MCF 10A (cell line): ENCODE measurements around the gene PGAP6. TPM values are rescaled to one million over a fixed set of nuclear protein-coding genes. Genes with fewer than 3 reads are reported as not detected.
A peak's percentile ranks its signal among the peaks of the same experiment; 100 is the strongest.
"Not testable (repeated sequence)": the region's sequence is repeated elsewhere in the genome, so short reads cannot be mapped to it uniquely, and the experiment has no call there.

Experiments
- BruUV-seq: library from RNA; stranded (reverse); fragments of 400-500 nt; replicated peaks from 2 replicates; lab custom pipeline; 2021; lab: Mats Ljungman, UMichigan
- CTCF ChIA-PET: fragments of 300-600 bp; sonication (Branson Sonifier 250); formaldehyde crosslinking; extraction: SDS; loops from one replicate; lab custom pipeline; 2021; ENCODE audit warnings: antibody characterized with exemption, inconsistent platforms; lab: Yijun Ruan, JAX
- POLR2A ChIA-PET: fragments of 300-600, 350-650 bp; sonication (Branson Sonifier 250); formaldehyde crosslinking; extraction: SDS; loops from one replicate; lab custom pipeline; 2020; ENCODE audit warnings: antibody characterized with exemption, inconsistent platforms; lab: Yijun Ruan, JAX
- DNase-seq: peaks from one replicate; pipeline ENCODE4 v3.0.0-alpha.2; 2018; ENCODE audit not compliant: unreplicated experiment
- H3K27ac Mint-ChIP-seq: one replicate; pipeline ENCODE4 v1.8.0; 2022; ENCODE audit warnings: mild to moderate bottlenecking, low read depth, mixed read lengths; ENCODE audit not compliant: unreplicated experiment
- H3K27me3 Mint-ChIP-seq: one replicate; pipeline ENCODE4 v1.8.0; 2022; ENCODE audit warnings: mixed read lengths; ENCODE audit not compliant: insufficient read depth, unreplicated experiment
- H3K36me3 Mint-ChIP-seq: one replicate; pipeline ENCODE4 v1.8.0; 2022; ENCODE audit warnings: mild to moderate bottlenecking, moderate library complexity, mixed read lengths; ENCODE audit not compliant: insufficient read depth, unreplicated experiment
- H3K4me1 Mint-ChIP-seq: one replicate; pipeline ENCODE4 v1.8.0; 2022; ENCODE audit warnings: mixed read lengths; ENCODE audit not compliant: insufficient read depth, unreplicated experiment
- H3K4me3 Mint-ChIP-seq: one replicate; pipeline ENCODE4 v1.8.0; 2022; ENCODE audit warnings: mild to moderate bottlenecking, moderate library complexity, mixed read lengths; ENCODE audit not compliant: unreplicated experiment
- H3K9me3 Mint-ChIP-seq: one replicate; pipeline ENCODE4 v1.8.0; 2022; ENCODE audit warnings: mixed read lengths; ENCODE audit not compliant: unreplicated experiment
- intact Hi-C: fragments of 100-400 bp; cut with micrococcal nuclease; formaldehyde crosslinking; loops from 2 replicates; pipeline ENCODE4 v1.14.1; 2022
- total RNA-seq: library from RNA; stranded (reverse); gene quantifications from 2 replicates; pipeline ENCODE4 v1.2.3, GENCODE V29; 2022
- TF ChIP-seq, protein P1 (sequence below): fragments of 200-600 bp; IDR thresholded peaks from one replicate; pipeline ENCODE4 v1.8.0; 2022; ENCODE audit warnings: antibody characterized with exemption, mild to moderate bottlenecking; ENCODE audit not compliant: unreplicated experiment

PGAP6 gene
- total RNA-seq, 1 experiment from 2014 or later = 18.3 TPM

DNA sequence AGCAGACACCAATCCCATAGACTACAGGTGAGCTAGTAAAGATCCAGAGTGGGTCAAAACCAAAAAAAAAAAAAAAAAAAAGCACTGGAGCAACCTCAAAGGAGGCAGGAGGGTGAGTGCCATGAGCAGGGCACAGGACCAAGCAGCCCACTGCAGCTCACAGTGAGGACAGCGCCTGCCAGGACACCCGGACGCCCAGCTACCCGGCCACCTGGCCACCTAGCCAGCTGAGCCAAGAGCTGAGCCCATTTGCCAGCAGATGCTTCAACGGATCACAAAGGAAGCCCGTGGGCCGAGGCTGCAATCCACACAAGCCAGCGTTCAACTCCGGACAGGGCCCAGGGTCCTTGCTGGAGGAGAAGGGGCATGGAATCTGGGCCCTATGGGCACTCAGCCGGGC lies 44.3 kb downstream of the PGAP6 start:
- Mint-ChIP-seq H3K4me1 (peaks cover 15% of the 10 kb centered on the region), H3K9me3 (no peaks in the 10 kb centered on the region), H3K27me3 (no peaks in the 10 kb centered on the region), H3K36me3 (peaks cover 16% of the 10 kb centered on the region), H3K4me3 (no peak overlapping the region), H3K27ac (no peak overlapping the region)
- intact Hi-C loops = no loop called here
- no TSS peak for BruUV-seq
- ChIA-PET CTCF (interaction anchor here (0.6 to 1.3 kb wide), 2 partner anchors 23 to 24 kb away, joined by 3 read pairs; no protein-coding TSS in a partner anchor), POLR2A (interaction anchor here (0.9 to 1.2 kb wide), 2 partner anchors 14 to 17 kb away, joined by 3 read pairs; no protein-coding TSS in a partner anchor)
- DNase-seq = no peak
- TF ChIP-seq, protein P1, sequence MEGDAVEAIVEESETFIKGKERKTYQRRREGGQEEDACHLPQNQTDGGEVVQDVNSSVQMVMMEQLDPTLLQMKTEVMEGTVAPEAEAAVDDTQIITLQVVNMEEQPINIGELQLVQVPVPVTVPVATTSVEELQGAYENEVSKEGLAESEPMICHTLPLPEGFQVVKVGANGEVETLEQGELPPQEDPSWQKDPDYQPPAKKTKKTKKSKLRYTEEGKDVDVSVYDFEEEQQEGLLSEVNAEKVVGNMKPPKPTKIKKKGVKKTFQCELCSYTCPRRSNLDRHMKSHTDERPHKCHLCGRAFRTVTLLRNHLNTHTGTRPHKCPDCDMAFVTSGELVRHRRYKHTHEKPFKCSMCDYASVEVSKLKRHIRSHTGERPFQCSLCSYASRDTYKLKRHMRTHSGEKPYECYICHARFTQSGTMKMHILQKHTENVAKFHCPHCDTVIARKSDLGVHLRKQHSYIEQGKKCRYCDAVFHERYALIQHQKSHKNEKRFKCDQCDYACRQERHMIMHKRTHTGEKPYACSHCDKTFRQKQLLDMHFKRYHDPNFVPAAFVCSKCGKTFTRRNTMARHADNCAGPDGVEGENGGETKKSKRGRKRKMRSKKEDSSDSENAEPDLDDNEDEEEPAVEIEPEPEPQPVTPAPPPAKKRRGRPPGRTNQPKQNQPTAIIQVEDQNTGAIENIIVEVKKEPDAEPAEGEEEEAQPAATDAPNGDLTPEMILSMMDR = no peak

DNA sequence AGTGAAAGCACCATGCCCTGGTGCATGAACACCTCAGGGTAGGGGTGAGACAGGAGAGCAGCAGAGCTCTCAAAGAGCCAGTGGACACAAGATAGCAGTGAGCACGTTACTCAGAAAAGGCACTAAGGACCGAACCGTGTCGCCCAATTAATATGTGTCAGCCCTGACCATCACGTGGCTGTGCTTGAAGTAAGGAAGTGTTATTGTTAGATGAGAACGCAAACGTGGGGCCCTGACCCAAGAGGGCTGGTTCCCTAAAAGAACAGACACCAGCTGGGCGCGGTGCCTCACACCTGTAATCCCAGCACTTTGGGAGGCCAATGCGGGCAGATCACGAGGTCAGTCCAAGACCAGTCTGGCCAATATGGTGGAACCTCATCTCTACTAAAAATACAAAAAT lies 45.5 kb downstream of the PGAP6 start:
- TF ChIP-seq, protein P1 = no peak
- no peaks in the 10 kb centered on the region for H3K27me3 Mint-ChIP-seq
- DNase-seq = no peak
- H3K9me3 Mint-ChIP-seq = no peaks in the 10 kb centered on the region
- peak overlapping the region; percentile 54 for H3K27ac Mint-ChIP-seq
- H3K4me3 Mint-ChIP-seq = no peak overlapping the region
- peaks cover 15% of the 10 kb centered on the region for H3K4me1 Mint-ChIP-seq
- CTCF ChIA-PET = interaction anchor here (1.4 kb wide), 1 partner anchor 26 kb away, joined by 4 read pairs; no protein-coding TSS in a partner anchor
- intact Hi-C loops = no loop called here
- POLR2A ChIA-PET = no interaction called here
- BruUV-seq = no TSS peak
- peaks cover 15% of the 10 kb centered on the region for H3K36me3 Mint-ChIP-seq

DNA sequence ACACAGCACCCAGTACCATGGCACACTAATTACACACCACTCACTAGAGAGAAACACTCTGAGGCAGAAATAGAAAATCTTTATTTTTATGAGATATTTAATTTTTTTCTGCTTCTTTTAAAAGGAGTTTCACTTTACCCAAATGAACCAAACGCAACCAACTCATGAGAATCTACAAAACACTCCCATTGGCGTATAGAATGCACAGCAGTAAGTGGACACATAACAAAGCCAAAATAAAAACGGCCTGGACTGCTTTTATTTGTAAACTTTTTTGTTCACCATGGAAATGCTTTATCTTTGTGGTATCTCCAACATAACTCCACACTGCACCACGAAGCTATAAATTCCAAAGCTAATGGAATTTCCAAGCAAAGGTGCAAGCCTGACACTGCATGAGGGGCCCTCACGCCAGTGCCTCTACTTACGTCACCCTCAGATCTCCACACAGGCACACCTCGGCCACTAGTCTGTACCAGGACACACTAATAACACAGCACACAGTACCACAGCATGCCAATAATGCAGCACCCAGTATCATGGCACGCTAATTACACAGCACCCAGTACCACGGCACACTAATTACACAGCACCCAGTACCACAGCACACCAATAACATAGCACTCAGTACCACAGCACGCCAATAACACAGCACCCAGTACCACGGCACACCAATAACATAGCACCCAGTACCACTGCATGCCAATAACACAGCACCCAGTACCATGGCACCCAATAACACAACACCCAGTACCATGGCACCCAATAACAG lies 46.7 kb downstream of the PGAP6 start:
- Mint-ChIP-seq H3K4me1 (peaks cover 13% of the 10 kb centered on the region), H3K36me3 (peaks cover 22% of the 10 kb centered on the region)
- CTCF ChIA-PET = interaction anchor here (0.6 to 1.4 kb wide), 3 partner anchors 27 to 238 kb away, joined by 3 to 4 read pairs (median 4); no protein-coding TSS in a partner anchor
- BruUV-seq, H3K9me3 Mint-ChIP-seq, POLR2A ChIA-PET, DNase-seq, intact Hi-C loops, H3K27ac Mint-ChIP-seq, H3K27me3 Mint-ChIP-seq, H3K4me3 Mint-ChIP-seq: not testable (repeated sequence)

DNA sequence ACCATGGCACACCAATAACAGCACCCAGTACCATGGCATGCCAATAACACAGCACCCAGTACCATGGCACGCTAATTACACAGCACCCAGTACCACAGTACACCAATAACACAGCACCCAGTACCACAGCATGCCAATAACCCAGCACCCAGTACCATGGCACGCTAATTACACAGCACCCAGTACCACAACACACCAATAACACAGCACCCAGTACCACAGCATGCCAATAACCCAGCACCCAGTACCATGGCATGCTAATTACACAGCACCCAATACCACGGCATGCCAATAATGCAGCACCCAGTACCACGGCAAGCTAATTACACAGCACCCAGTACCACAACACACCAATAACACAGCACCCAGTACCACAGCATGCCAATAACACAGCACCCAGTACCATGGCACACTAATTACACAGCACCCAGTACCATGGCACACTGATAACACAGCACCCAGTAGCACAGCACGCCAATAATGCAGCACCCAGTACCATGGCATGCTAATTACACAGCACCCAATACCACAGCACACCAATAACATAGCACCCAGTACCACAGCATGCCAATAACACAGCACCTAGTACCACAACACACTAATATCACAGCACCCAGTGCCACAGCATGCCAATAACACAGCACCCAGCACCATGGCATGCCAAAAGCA lies 47.5 kb downstream of the PGAP6 start:
- POLR2A ChIA-PET, H3K4me3 Mint-ChIP-seq, BruUV-seq, intact Hi-C loops, H3K9me3 Mint-ChIP-seq, DNase-seq, CTCF ChIA-PET, H3K27ac Mint-ChIP-seq, H3K27me3 Mint-ChIP-seq, H3K4me1 Mint-ChIP-seq: not testable (repeated sequence)
- H3K36me3 Mint-ChIP-seq = peaks cover 23% of the 10 kb centered on the region
